Tibial nerve (tissue), 4 donors: ENCODE data around the gene LIFR.
"Not testable (repeated sequence)": the region's sequence is repeated elsewhere in the genome, so short reads cannot be mapped to it uniquely, and the experiment has no call there.

Experiments
- EP300 ChIP-seq, 2 donors: sonication (generic); formaldehyde crosslinking; IDR thresholded peaks; one replicate each; pipeline ENCODE4 v1.6.1; 2017; ENCODE audit warnings: antibody characterized with exemption in 2 of 2, mild to moderate bottlenecking in 1 of 2
- POLR2A ChIP-seq, 2 donors: fragments of 450-650 bp; IDR thresholded peaks; one replicate each; pipeline ENCODE4 v1.6.1; 2017; ENCODE audit warnings: antibody characterized with exemption in 2 of 2, mild to moderate bottlenecking in 2 of 2, moderate library complexity in 2 of 2
- TF ChIP-seq, protein P1 (sequence below), 5 experiments: fragments of 200-600 bp in 3 of 5; fragments of 450-650 bp in 2 of 5; sonication (generic) in 3 of 5; IDR thresholded peaks; one replicate each; pipeline ENCODE4 v1.5.1; 2016 to 2019; ENCODE audit warnings: antibody characterized with exemption in 5 of 5, mild to moderate bottlenecking in 3 of 5, moderate library complexity in 2 of 5

DNA sequence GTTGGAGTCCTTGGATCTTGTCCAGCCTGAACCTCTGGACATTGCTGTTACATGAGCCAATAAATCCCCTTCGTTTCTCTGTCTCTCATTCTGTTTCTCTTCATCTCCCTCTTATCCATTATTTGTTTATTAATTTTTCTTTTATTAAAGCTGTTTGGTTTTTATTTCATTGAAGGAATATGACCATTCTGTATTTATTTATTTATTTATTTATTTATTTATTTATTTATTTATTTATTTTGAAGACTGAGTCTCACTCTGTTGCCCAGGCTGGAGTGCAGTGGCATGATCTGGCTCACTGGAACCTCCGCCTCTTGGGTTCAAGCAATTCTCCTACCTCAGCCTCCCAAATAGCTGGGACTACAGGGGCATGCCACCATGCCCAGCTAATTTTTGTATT, 10.9 kb upstream of the LIFR start:
- TF ChIP-seq, protein P1, sequence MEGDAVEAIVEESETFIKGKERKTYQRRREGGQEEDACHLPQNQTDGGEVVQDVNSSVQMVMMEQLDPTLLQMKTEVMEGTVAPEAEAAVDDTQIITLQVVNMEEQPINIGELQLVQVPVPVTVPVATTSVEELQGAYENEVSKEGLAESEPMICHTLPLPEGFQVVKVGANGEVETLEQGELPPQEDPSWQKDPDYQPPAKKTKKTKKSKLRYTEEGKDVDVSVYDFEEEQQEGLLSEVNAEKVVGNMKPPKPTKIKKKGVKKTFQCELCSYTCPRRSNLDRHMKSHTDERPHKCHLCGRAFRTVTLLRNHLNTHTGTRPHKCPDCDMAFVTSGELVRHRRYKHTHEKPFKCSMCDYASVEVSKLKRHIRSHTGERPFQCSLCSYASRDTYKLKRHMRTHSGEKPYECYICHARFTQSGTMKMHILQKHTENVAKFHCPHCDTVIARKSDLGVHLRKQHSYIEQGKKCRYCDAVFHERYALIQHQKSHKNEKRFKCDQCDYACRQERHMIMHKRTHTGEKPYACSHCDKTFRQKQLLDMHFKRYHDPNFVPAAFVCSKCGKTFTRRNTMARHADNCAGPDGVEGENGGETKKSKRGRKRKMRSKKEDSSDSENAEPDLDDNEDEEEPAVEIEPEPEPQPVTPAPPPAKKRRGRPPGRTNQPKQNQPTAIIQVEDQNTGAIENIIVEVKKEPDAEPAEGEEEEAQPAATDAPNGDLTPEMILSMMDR (IDR thresholded peaks at IDR 0.05): not testable (repeated sequence)
- TF ChIP-seq POLR2A, EP300 (IDR thresholded peaks at IDR 0.05): not testable (repeated sequence)
